Left ventricle myocardium inferior (tissue), 1 donor: ENCODE measurements around the gene RAB24. TPM values are rescaled to one million over a fixed set of nuclear protein-coding genes. Genes with fewer than 3 reads are reported as not detected.

Experiments
- DNase-seq: peaks from one replicate; pipeline ENCODE4 v3.0.0-alpha.2; 2020
- H3K27ac ChIP-seq: fragments of 200-600 bp; replicated peaks from 2 replicates; pipeline ENCODE4 v1.8.0; 2021
- H3K27me3 ChIP-seq: fragments of 200-600 bp; 2 replicates; pipeline ENCODE4 v1.8.0; 2021; ENCODE audit warnings: low read depth
- H3K36me3 ChIP-seq: fragments of 200-600 bp; 2 replicates; pipeline ENCODE4 v1.8.0; 2021
- H3K4me1 ChIP-seq: fragments of 200-600 bp; 2 replicates; pipeline ENCODE4 v1.8.0; 2021
- H3K4me3 ChIP-seq: fragments of 200-600 bp; 2 replicates; pipeline ENCODE4 v1.8.0; 2021; ENCODE audit warnings: mild to moderate bottlenecking, moderate library complexity
- H3K9me3 ChIP-seq: fragments of 200-600 bp; replicated peaks from 2 replicates; pipeline ENCODE4 v1.8.0; 2021
- CTCF ChIP-seq: fragments of 200-600 bp; IDR thresholded peaks from 2 replicates; pipeline ENCODE4 v1.8.0; 2021; ENCODE audit warnings: antibody characterized with exemption, mild to moderate bottlenecking, borderline replicate concordance
- intact Hi-C: fragments of 100-400 bp; cut with micrococcal nuclease; formaldehyde crosslinking; loops from one replicate; pipeline ENCODE4 v1.11.0; 2022
- total RNA-seq: library from RNA; stranded (reverse); fragmentation: NEBNext Ultra II Directional; extraction: Animal tissue kit (Norgen Biotek cat#: 25700); gene quantifications from one replicate; pipeline ENCODE4 v1.2.1, GENCODE V29; 2021
- donor health status: DM: no; HTN: yes; CAD: no; lungs with severe emphysema.

The RAB24 gene
- total RNA-seq, 1 donor from 2014 or later = 25.3 TPM

GRCh38 chr5:177312649-177313181 is 9.2 kb upstream of the RAB24 start:
- intact Hi-C loops = loop anchor here (10.0 kb wide), 1 partner anchor 142 kb away; no protein-coding TSS in a partner anchor
- Histone ChIP-seq H3K9me3 (no peaks in the 10 kb centered on the region), H3K36me3 (no peaks in the 10 kb centered on the region), H3K27ac (no peak overlapping the region), H3K27me3 (no peaks in the 10 kb centered on the region), H3K4me3 (peak overlapping the region; percentile 70), H3K4me1 (peaks cover 42% of the 10 kb centered on the region)
- no peak for DNase-seq
- TF ChIP-seq CTCF = no peak

- DNase-seq = peak; percentile 98
- TF ChIP-seq CTCF = no peak
- peak within 1 kb of the TSS; percentile 70 for H3K4me3 ChIP-seq
- intact Hi-C loops = loop anchor here (10.0 kb wide), 1 partner anchor 143 kb away; no protein-coding TSS in a partner anchor
- H3K27ac ChIP-seq = no peak within 1 kb of the TSS
- H3K4me1 ChIP-seq = peaks cover 42% of the 10 kb centered on the region
- H3K27me3 ChIP-seq = no peaks in the 10 kb centered on the region
- H3K36me3 ChIP-seq = peaks cover 4% of the 10 kb centered on the region
- H3K9me3 ChIP-seq = no peaks in the 10 kb centered on the region
Observed at GRCh38 chr5:177311723-177312648, 8.5 kb upstream of the RAB24 start, which contains the start of gene MXD3. Gene MXD3, minus strand, starts transcription at chr5:177311898. Its CDS starts 68 bp downstream, at chr5:177311830.

- Histone ChIP-seq H3K36me3 (peaks cover 9% of the 10 kb centered on the region), H3K4me3 (peak overlapping the region; percentile 70), H3K27ac (no peak overlapping the region), H3K4me1 (peaks cover 42% of the 10 kb centered on the region), H3K27me3 (no peaks in the 10 kb centered on the region), H3K9me3 (no peaks in the 10 kb centered on the region)
- intact Hi-C loops = loop anchor here (10.0 kb wide), 1 partner anchor 143 kb away; no protein-coding TSS in a partner anchor
- TF ChIP-seq CTCF = no peak
- DNase-seq = no peak
Observed at GRCh38 chr5:177311392-177311722, 7.8 kb upstream of the RAB24 start.

GRCh38 chr5:177310757-177311391 is 7.4 kb upstream of the RAB24 start:
- Histone ChIP-seq H3K36me3 (peaks cover 14% of the 10 kb centered on the region), H3K27ac (no peak overlapping the region), H3K4me1 (peaks cover 42% of the 10 kb centered on the region), H3K4me3 (peak overlapping the region; percentile 70), H3K9me3 (no peaks in the 10 kb centered on the region), H3K27me3 (no peaks in the 10 kb centered on the region)
- intact Hi-C loops = loop anchor here (10.0 kb wide), 1 partner anchor 144 kb away; no protein-coding TSS in a partner anchor
- no peak for DNase-seq
- no peak for TF ChIP-seq CTCF

- no peak for DNase-seq
- Histone ChIP-seq H3K27ac (no peak overlapping the region), H3K4me3 (no peak overlapping the region), H3K36me3 (peaks cover 20% of the 10 kb centered on the region), H3K9me3 (no peaks in the 10 kb centered on the region), H3K27me3 (no peaks in the 10 kb centered on the region), H3K4me1 (peaks cover 46% of the 10 kb centered on the region)
- no peak for TF ChIP-seq CTCF
- intact Hi-C loops = loop anchor here (10.0 kb wide), 1 partner anchor 144 kb away; no protein-coding TSS in a partner anchor
Observed at GRCh38 chr5:177310332-177310731, 6.8 kb upstream of the RAB24 start.
